ENCODE results near the gene ST8SIA6. TPM values are rescaled to one million over a fixed set of nuclear protein-coding genes. Genes with fewer than 3 reads are reported as not detected.

The ST8SIA6 gene
- total RNA-seq, 2 experiments from 2014 or later = not detected

DNA sequence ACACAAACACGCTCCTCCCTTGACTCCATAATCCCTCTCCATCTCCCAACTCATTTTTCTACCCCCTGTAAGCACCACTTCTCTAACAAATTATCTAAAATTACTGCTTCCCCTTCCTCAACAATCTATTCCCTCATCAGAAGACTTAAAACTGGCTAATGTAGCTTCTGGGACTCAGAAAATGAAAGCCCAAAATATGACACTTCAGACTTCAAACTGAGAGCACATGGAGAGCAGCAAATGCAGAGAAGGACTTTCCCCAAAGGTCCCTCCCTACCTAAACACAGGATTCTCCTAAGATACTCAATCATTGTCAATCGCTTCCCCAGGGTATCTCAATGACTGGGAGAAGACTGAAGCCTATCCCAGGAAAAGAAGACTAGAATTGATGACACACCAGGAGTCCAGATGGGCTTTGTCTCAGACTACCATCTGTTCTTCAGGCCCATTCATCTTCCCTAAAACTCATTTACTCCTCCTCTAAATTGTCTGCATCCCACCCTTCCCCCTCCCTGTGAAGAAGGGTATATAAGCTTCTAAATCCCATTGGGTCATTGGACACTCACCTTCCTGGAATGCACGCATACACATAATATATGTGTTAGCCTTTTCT is 39.2 kb downstream of the ST8SIA6 start:
- Histone ChIP-seq H2AFZ (ENCODE audit: low read length) (no peak overlapping the region), H3K9me2 (ENCODE audit: insufficient read depth, low read length) (no peaks in the 10 kb centered on the region), H3K4me2 (ENCODE audit: low read length) (no peak overlapping the region), H3K4me3 (ENCODE audit: low read depth, low read length, poor library complexity, severe bottlenecking) (no peak overlapping the region), H4K20me1 (ENCODE audit: insufficient read depth, low read length) (no peaks in the 10 kb centered on the region), H3K27ac (ENCODE audit: low read depth, low read length, poor library complexity, severe bottlenecking) (no peak overlapping the region), H3K36me3 (ENCODE audit: insufficient read depth, low read length) (no peaks in the 10 kb centered on the region), H3K9me3 (ENCODE audit: low read length) (no peaks in the 10 kb centered on the region), H3K4me1 (ENCODE audit: insufficient read depth, low read length, poor library complexity, severe bottlenecking) (no peaks in the 10 kb centered on the region), H3K79me2 (ENCODE audit: insufficient read depth, low read depth, low read length) (no peaks in the 10 kb centered on the region)
- ChIA-PET POLR2A (interaction anchor here (0.6 to 1.0 kb wide), 4 partner anchors 21 to 916 kb away, joined by 3 read pairs; no protein-coding TSS in a partner anchor), CTCF (ENCODE audit: unreplicated experiment) (no interaction called here)
- TF ChIP-seq, protein P1, sequence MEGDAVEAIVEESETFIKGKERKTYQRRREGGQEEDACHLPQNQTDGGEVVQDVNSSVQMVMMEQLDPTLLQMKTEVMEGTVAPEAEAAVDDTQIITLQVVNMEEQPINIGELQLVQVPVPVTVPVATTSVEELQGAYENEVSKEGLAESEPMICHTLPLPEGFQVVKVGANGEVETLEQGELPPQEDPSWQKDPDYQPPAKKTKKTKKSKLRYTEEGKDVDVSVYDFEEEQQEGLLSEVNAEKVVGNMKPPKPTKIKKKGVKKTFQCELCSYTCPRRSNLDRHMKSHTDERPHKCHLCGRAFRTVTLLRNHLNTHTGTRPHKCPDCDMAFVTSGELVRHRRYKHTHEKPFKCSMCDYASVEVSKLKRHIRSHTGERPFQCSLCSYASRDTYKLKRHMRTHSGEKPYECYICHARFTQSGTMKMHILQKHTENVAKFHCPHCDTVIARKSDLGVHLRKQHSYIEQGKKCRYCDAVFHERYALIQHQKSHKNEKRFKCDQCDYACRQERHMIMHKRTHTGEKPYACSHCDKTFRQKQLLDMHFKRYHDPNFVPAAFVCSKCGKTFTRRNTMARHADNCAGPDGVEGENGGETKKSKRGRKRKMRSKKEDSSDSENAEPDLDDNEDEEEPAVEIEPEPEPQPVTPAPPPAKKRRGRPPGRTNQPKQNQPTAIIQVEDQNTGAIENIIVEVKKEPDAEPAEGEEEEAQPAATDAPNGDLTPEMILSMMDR (conservative IDR thresholded peaks at IDR 0.05; ENCODE audit: low read length) = no peak
- no peak for TF ChIP-seq EZH2phosphoT487 (IDR thresholded peaks at IDR 0.05; ENCODE audit: borderline replicate concordance, low read depth, low read length)
- BruUV-seq (replicated peaks) = no TSS peak
- intact Hi-C loops (cut with micrococcal nuclease; ENCODE audit: unreplicated experiment) = no loop called here
- DNase-seq (ENCODE audit: low spot score) = no peak

DNA sequence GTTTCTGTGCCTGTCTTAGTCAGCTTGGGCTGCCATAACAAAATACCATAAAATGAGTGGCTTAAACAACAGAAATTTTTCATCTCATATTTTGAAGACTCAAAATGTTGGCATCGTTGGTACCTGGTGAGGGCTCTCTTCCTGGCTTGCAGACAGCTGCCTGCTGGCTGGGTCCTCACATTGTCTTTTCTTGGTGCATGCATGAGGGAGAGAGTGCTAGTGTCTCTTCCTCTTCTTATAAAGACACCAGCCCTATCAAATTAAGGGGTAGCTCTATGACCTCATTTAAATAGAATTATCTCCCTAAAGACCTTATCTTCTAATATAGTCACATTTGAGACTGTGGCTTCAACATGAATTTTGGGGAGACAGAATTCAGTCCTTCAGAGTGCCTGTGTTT is 39.9 kb downstream of the ST8SIA6 start:
- no peaks in the 10 kb centered on the region for H3K4me1 ChIP-seq (ENCODE audit: insufficient read depth, low read length, poor library complexity, severe bottlenecking)
- intact Hi-C loops (cut with micrococcal nuclease; ENCODE audit: unreplicated experiment) = no loop called here
- H3K27ac ChIP-seq (ENCODE audit: low read depth, low read length, poor library complexity, severe bottlenecking) = no peak overlapping the region
- H3K79me2 ChIP-seq (ENCODE audit: insufficient read depth, low read depth, low read length) = no peaks in the 10 kb centered on the region
- no peak overlapping the region for H2AFZ ChIP-seq (ENCODE audit: low read length)
- TF ChIP-seq EZH2phosphoT487 (IDR thresholded peaks at IDR 0.05; ENCODE audit: borderline replicate concordance, low read depth, low read length) = no peak
- TF ChIP-seq, protein P1 (conservative IDR thresholded peaks at IDR 0.05; ENCODE audit: low read length) = no peak
- POLR2A ChIA-PET = interaction anchor here (0.6 kb wide), 1 partner anchor 668 kb away, joined by 3 read pairs; no protein-coding TSS in a partner anchor
- H3K4me2 ChIP-seq (ENCODE audit: low read length) = no peak overlapping the region
- H4K20me1 ChIP-seq (ENCODE audit: insufficient read depth, low read length) = no peaks in the 10 kb centered on the region
- no TSS peak for BruUV-seq (replicated peaks)
- no peak overlapping the region for H3K4me3 ChIP-seq (ENCODE audit: low read depth, low read length, poor library complexity, severe bottlenecking)
- CTCF ChIA-PET (ENCODE audit: unreplicated experiment) = no interaction called here
- H3K36me3 ChIP-seq (ENCODE audit: insufficient read depth, low read length) = no peaks in the 10 kb centered on the region
- H3K9me3 ChIP-seq (ENCODE audit: low read length) = no peaks in the 10 kb centered on the region
- no peaks in the 10 kb centered on the region for H3K9me2 ChIP-seq (ENCODE audit: insufficient read depth, low read length)
- DNase-seq (ENCODE audit: low spot score) = no peak

DNA sequence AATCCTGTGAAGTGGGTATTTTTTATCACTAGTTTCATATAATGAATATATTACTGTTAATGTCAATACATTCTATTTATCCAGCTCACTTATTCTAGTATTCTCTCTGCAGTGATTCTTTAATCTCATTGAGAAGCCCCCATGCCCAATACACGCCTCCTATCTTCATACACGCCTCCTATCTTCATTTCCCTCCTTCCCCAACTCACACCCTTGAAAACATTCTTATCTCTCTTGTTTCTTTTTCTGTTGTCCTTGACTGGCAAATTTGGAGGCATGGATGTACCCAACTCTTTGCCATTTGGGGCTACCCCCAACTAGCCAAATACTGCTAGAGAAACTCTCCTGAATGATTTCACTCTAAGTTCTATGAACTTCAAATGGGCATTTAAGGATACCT is 40.5 kb downstream of the ST8SIA6 start:
- intact Hi-C loops (cut with micrococcal nuclease; ENCODE audit: unreplicated experiment) = no loop called here
- H3K4me3 ChIP-seq (ENCODE audit: low read depth, low read length, poor library complexity, severe bottlenecking) = no peak overlapping the region
- no peak overlapping the region for H2AFZ ChIP-seq (ENCODE audit: low read length)
- no peaks in the 10 kb centered on the region for H3K4me1 ChIP-seq (ENCODE audit: insufficient read depth, low read length, poor library complexity, severe bottlenecking)
- no peak overlapping the region for H3K27ac ChIP-seq (ENCODE audit: low read depth, low read length, poor library complexity, severe bottlenecking)
- no peaks in the 10 kb centered on the region for H3K36me3 ChIP-seq (ENCODE audit: insufficient read depth, low read length)
- no peaks in the 10 kb centered on the region for H4K20me1 ChIP-seq (ENCODE audit: insufficient read depth, low read length)
- no peaks in the 10 kb centered on the region for H3K9me2 ChIP-seq (ENCODE audit: insufficient read depth, low read length)
- ChIA-PET CTCF (ENCODE audit: unreplicated experiment) (no interaction called here), POLR2A (no interaction called here)
- DNase-seq (ENCODE audit: low spot score) = no peak
- H3K9me3 ChIP-seq (ENCODE audit: low read length) = no peaks in the 10 kb centered on the region
- no peaks in the 10 kb centered on the region for H3K79me2 ChIP-seq (ENCODE audit: insufficient read depth, low read depth, low read length)
- TF ChIP-seq EZH2phosphoT487 (IDR thresholded peaks at IDR 0.05; ENCODE audit: borderline replicate concordance, low read depth, low read length) = no peak
- TF ChIP-seq, protein P1 (conservative IDR thresholded peaks at IDR 0.05; ENCODE audit: low read length) = no peak
- H3K4me2 ChIP-seq (ENCODE audit: low read length) = no peak overlapping the region
- BruUV-seq (replicated peaks) = no TSS peak
